AG09309 (cell line): ENCODE results near the gene MAPK8IP3.

Experiments
- DNase-seq: peaks from one replicate; pipeline ENCODE4 v3.0.0-alpha.2; 2010; ENCODE audit warnings: low read depth
- H3K4me3 ChIP-seq: 2 replicates; pipeline ENCODE4 v1.5.1; 2011; ENCODE audit warnings: mild to moderate bottlenecking, low read depth, low read length, moderate library complexity; ENCODE audit not compliant: control insufficient read depth
- CTCF ChIP-seq: IDR thresholded peaks from 2 replicates; pipeline ENCODE4 v1.5.1; 2011; ENCODE audit warnings: mild to moderate bottlenecking, low read depth, low read length, inconsistent platforms; ENCODE audit not compliant: insufficient read depth, control insufficient read depth; ENCODE audit errors: missing control alignments

MAPK8IP3 gene

GRCh38 chr16:1818204-1818872, 112.3 kb downstream of the MAPK8IP3 start:
- DNase-seq, result no peak
- H3K4me3 ChIP-seq, result no peak overlapping the region
- no peak for TF ChIP-seq CTCF

GRCh38 chr16:1818873-1819525, 113.0 kb downstream of the MAPK8IP3 start:
- DNase-seq, result no peak
- no peak for TF ChIP-seq CTCF
- H3K4me3 ChIP-seq, result no peak overlapping the region

GRCh38 chr16:1819611-1820010, 113.6 kb downstream of the MAPK8IP3 start:
- H3K4me3 ChIP-seq, result no peak overlapping the region
- DNase-seq, result no peak
- no peak for TF ChIP-seq CTCF
